Astrocyte (in vitro differentiated cells and primary cell): ENCODE results near the gene MGAT3. TPM values are rescaled to one million over a fixed set of nuclear protein-coding genes. Genes with fewer than 3 reads are reported as not detected.
"Not testable (repeated sequence)": the region's sequence is repeated elsewhere in the genome, so short reads cannot be mapped to it uniquely, and the experiment has no call there.

ENCODE experiments used
- DNase-seq: peaks from one replicate; pipeline ENCODE4 v3.0.0-alpha.2; 2010; ENCODE audit warnings: low read depth
- FAIRE-seq: peaks from 2 replicates; lab custom pipeline; 2011; peaks lifted over from hg19 to GRCh38; lab: Jason Lieb, UNC
- H2AFZ ChIP-seq: 2 replicates; pipeline ENCODE4 v1.6.0; 2012; ENCODE audit warnings: low read depth, low read length, inconsistent platforms
- H3K27ac ChIP-seq: 2 replicates; pipeline ENCODE4 v1.5.1; 2011; ENCODE audit warnings: low read depth, low read length, inconsistent platforms
- H3K27me3 ChIP-seq: 2 replicates; pipeline ENCODE4 v1.6.0; 2011; ENCODE audit warnings: low read length, inconsistent platforms; ENCODE audit not compliant: insufficient read depth
- H3K36me3 ChIP-seq: 2 replicates; pipeline ENCODE4 v1.5.1; 2011; ENCODE audit warnings: low read length, inconsistent platforms; ENCODE audit not compliant: insufficient read depth
- H3K4me1 ChIP-seq: 2 replicates; pipeline ENCODE4 v1.5.1; 2011; ENCODE audit warnings: low read length, inconsistent platforms; ENCODE audit not compliant: insufficient read depth
- H3K4me2 ChIP-seq: 2 replicates; pipeline ENCODE4 v1.6.0; 2012; ENCODE audit warnings: low read length, inconsistent platforms
- H3K4me3 ChIP-seq: 2 replicates; pipeline ENCODE4 v1.5.1; 2011; ENCODE audit warnings: low read depth, mild to moderate bottlenecking, low read length, inconsistent platforms; ENCODE audit not compliant: insufficient read depth
- H3K79me2 ChIP-seq: 2 replicates; pipeline ENCODE4 v1.6.0; 2012; ENCODE audit warnings: mild to moderate bottlenecking, low read length, inconsistent platforms; ENCODE audit not compliant: insufficient read depth
- H3K9ac ChIP-seq: 2 replicates; pipeline ENCODE4 v1.6.0; 2012; ENCODE audit warnings: mild to moderate bottlenecking, low read length, inconsistent platforms
- H3K9me3 ChIP-seq: 2 replicates; pipeline ENCODE4 v1.5.1; 2012; ENCODE audit warnings: low read depth, mild to moderate bottlenecking, low read length, inconsistent platforms; ENCODE audit not compliant: insufficient read depth
- H4K20me1 ChIP-seq: 2 replicates; pipeline ENCODE4 v1.6.0; 2012; ENCODE audit warnings: low read length, inconsistent platforms; ENCODE audit not compliant: insufficient read depth
- H3K27ac Mint-ChIP-seq: one replicate; pipeline ENCODE4 v1.8.0; 2021; ENCODE audit warnings: mild to moderate bottlenecking, mixed read lengths; ENCODE audit not compliant: unreplicated experiment
- H3K27me3 Mint-ChIP-seq: one replicate; pipeline ENCODE4 v1.8.0; 2021; ENCODE audit warnings: low read depth, mixed read lengths; ENCODE audit not compliant: unreplicated experiment
- H3K36me3 Mint-ChIP-seq: one replicate; pipeline ENCODE4 v1.8.0; 2021; ENCODE audit warnings: low read depth, mixed read lengths; ENCODE audit not compliant: unreplicated experiment
- H3K4me1 Mint-ChIP-seq: one replicate; pipeline ENCODE4 v1.8.0; 2021; ENCODE audit warnings: low read depth, mixed read lengths; ENCODE audit not compliant: unreplicated experiment
- H3K4me3 Mint-ChIP-seq: one replicate; pipeline ENCODE4 v1.8.0; 2021; ENCODE audit warnings: mild to moderate bottlenecking, moderate library complexity, mixed read lengths; ENCODE audit not compliant: unreplicated experiment
- H3K9me3 Mint-ChIP-seq: one replicate; pipeline ENCODE4 v1.8.0; 2021; ENCODE audit warnings: mild to moderate bottlenecking, mixed read lengths; ENCODE audit not compliant: unreplicated experiment
- CTCF ChIP-seq: IDR thresholded peaks from 2 replicates; pipeline ENCODE4 v1.5.1; 2011; ENCODE audit warnings: low read depth, mild to moderate bottlenecking, inconsistent platforms, low read length, moderate library complexity; ENCODE audit not compliant: insufficient read depth
- EZH2 ChIP-seq: IDR thresholded peaks from 2 replicates; pipeline ENCODE4 v1.6.1; 2012; ENCODE audit warnings: mild to moderate bottlenecking, low read length, inconsistent platforms; ENCODE audit not compliant: insufficient read depth
- total RNA-seq: library from RNA; stranded (reverse); gene quantifications from 2 replicates; pipeline ENCODE4 v1.2.1, GENCODE V29; 2021

The MGAT3 gene
- total RNA-seq, 1 donor from 2014 or later: 7.9 TPM

GRCh38 chr22:39408807-39409206 lies 48.0 kb upstream of the MGAT3 start:
- H3K79me2 ChIP-seq: peaks cover 19% of the 10 kb centered on the region
- H3K4me1 ChIP-seq: peaks cover 14% of the 10 kb centered on the region
- H3K9me3 Mint-ChIP-seq: no peaks in the 10 kb centered on the region

GRCh38 chr22:39409516-39410029 lies 47.2 kb upstream of the MGAT3 start:
- DNase-seq: no peak
- Histone ChIP-seq H3K36me3 (no peaks in the 10 kb centered on the region), H3K27me3 (no peaks in the 10 kb centered on the region), H3K9me3 (no peaks in the 10 kb centered on the region), H3K79me2 (peaks cover 19% of the 10 kb centered on the region), H3K4me1 (peaks cover 12% of the 10 kb centered on the region), H2AFZ (no peak overlapping the region), H3K4me2 (no peak overlapping the region), H3K4me3 (no peak overlapping the region), H3K27ac (no peak overlapping the region), H4K20me1 (peaks cover 14% of the 10 kb centered on the region), H3K9ac (no peak overlapping the region)
- Mint-ChIP-seq H3K36me3 (peaks cover 9% of the 10 kb centered on the region), H3K9me3 (no peaks in the 10 kb centered on the region), H3K27me3 (no peaks in the 10 kb centered on the region), H3K4me1 (peaks cover 7% of the 10 kb centered on the region), H3K27ac (no peak overlapping the region), H3K4me3 (no peak overlapping the region)
- TF ChIP-seq EZH2 (no peak), CTCF (no peak)
- no peak for FAIRE-seq

More at GRCh38 chr22:39408807-39409206, 48.0 kb upstream of the MGAT3 start:
- Histone ChIP-seq H3K9ac (no peak overlapping the region), H3K4me3 (no peak overlapping the region), H3K27ac (no peak overlapping the region), H3K36me3 (no peaks in the 10 kb centered on the region), H2AFZ (no peak overlapping the region), H3K9me3 (no peaks in the 10 kb centered on the region), H3K27me3 (no peaks in the 10 kb centered on the region), H3K4me2 (no peak overlapping the region), H4K20me1 (peaks cover 9% of the 10 kb centered on the region)
- Mint-ChIP-seq H3K4me1 (peaks cover 7% of the 10 kb centered on the region), H3K27me3 (no peaks in the 10 kb centered on the region), H3K27ac (no peak overlapping the region), H3K36me3 (peaks cover 7% of the 10 kb centered on the region), H3K4me3 (no peak overlapping the region)
- FAIRE-seq (no peak), DNase-seq (no peak)
- no peak for TF ChIP-seq EZH2
- no peak for TF ChIP-seq CTCF

DNA sequence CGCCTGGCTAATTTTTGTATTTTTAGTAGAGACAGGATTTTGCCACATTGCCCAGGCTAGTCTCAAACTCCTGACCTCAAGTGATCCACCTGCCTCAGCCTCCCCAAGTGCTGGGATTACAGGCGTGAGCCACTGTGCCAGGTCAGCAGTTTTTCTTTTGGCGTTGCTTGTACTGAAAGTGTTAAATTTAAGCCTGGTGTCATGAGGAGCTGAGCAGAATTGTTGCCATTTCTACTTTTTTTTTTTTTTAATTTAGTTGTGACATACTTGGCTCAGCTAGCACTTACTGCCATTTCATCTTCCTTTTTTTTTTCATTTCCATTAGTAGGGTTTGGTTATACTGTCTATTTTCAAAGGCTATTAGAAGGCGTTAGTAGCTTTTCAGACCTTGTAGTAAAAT lies 46.5 kb upstream of the MGAT3 start:
- H3K4me3 ChIP-seq: no peak overlapping the region
- TF ChIP-seq EZH2 (no peak), CTCF (no peak)
- H3K9ac ChIP-seq: no peak overlapping the region
- no peaks in the 10 kb centered on the region for H3K9me3 Mint-ChIP-seq
- DNase-seq (no peak), FAIRE-seq (no peak)
- no peak overlapping the region for H2AFZ ChIP-seq
- H3K27ac Mint-ChIP-seq: no peak overlapping the region
- H3K27me3 Mint-ChIP-seq: no peaks in the 10 kb centered on the region
- H3K4me1 ChIP-seq: peaks cover 5% of the 10 kb centered on the region
- peaks cover 19% of the 10 kb centered on the region for H3K79me2 ChIP-seq
- no peaks in the 10 kb centered on the region for H3K9me3 ChIP-seq
- H3K36me3 ChIP-seq: no peaks in the 10 kb centered on the region
- peaks cover 7% of the 10 kb centered on the region for H3K36me3 Mint-ChIP-seq
- no peaks in the 10 kb centered on the region for H3K27me3 ChIP-seq
- H3K4me2 ChIP-seq: no peak overlapping the region
- H3K27ac ChIP-seq: no peak overlapping the region
- peaks cover 4% of the 10 kb centered on the region for H3K4me1 Mint-ChIP-seq
- peaks cover 14% of the 10 kb centered on the region for H4K20me1 ChIP-seq
- H3K4me3 Mint-ChIP-seq: no peak overlapping the region

DNA sequence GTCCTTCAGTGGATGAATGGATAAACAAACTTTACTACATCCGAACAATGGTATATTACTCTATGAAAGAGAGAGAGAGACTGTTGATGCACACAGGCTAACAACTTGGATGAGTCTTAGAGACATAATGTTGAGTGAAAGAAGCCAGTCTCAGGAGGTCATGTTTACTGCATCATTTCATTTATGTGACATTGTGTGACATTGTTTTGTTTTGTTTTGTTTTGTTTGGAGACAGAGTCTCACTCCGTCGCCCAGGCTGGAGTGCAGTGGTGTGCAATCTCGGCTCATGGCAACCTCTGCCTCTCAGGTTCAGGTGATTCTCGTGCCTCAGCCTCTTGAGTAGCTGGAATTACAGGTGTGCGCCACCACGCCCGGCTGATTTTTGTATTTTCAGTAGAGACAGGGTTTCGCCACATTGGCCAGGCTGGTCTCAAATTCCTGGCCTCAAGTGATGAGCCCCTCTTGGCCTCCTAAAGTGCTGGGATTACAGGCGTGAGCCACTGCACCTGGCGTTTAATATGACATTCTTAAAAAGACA lies 44.9 kb upstream of the MGAT3 start:
- DNase-seq, H3K4me1 Mint-ChIP-seq, H3K4me3 ChIP-seq, H3K9ac ChIP-seq, H3K27ac ChIP-seq, H3K36me3 ChIP-seq, H3K4me3 Mint-ChIP-seq, H3K4me2 ChIP-seq, H3K9me3 Mint-ChIP-seq, H3K27me3 Mint-ChIP-seq, H3K9me3 ChIP-seq, H3K36me3 Mint-ChIP-seq, H3K4me1 ChIP-seq, H2AFZ ChIP-seq, FAIRE-seq, H3K27me3 ChIP-seq, H3K27ac Mint-ChIP-seq: not testable (repeated sequence)
- peaks cover 14% of the 10 kb centered on the region for H4K20me1 ChIP-seq
- peaks cover 17% of the 10 kb centered on the region for H3K79me2 ChIP-seq
